Epithelial cell of proximal tubule (primary cell): Measurements from ENCODE around the gene ZW10. TPM values are rescaled to one million over a fixed set of nuclear protein-coding genes. Genes with fewer than 3 reads are reported as not detected.
"Not testable (repeated sequence)": the region's sequence is repeated elsewhere in the genome, so short reads cannot be mapped to it uniquely, and the experiment has no call there.

Source experiments
- DNase-seq: peaks from one replicate; pipeline ENCODE4 v3.0.0-alpha.2; 2011; ENCODE audit warnings: low read depth
- H3K4me3 ChIP-seq: 2 replicates; pipeline ENCODE4 v1.5.1; 2011; ENCODE audit warnings: low read depth, mild to moderate bottlenecking, low read length
- CTCF ChIP-seq: conservative IDR thresholded peaks from 2 replicates; pipeline ENCODE4 v1.5.1; 2012; ENCODE audit warnings: low read depth, mild to moderate bottlenecking, low read length
- total RNA-seq: library from RNA; depleted of rRNA; stranded (reverse); fragments of >200 nt; gene quantifications from 2 replicates; pipeline ENCODE4 v1.2.3, GENCODE V29; 2015

The ZW10 gene
- total RNA-seq, 1 donor from 2014 or later = 16.3 TPM

GRCh38 chr11:113781682-113782081, 8.2 kb upstream of the ZW10 start:
- no peak for DNase-seq

GRCh38 chr11:113779496-113779895, 6.0 kb upstream of the ZW10 start, which contains the start of gene CLDN25:
Gene CLDN25, plus strand, starts transcription at chr11:113779796. Its CDS starts 0 bp downstream, at chr11:113779796.
- no peak within 1 kb of the TSS for H3K4me3 ChIP-seq
- TF ChIP-seq CTCF = no peak
- no peak for DNase-seq

More at GRCh38 chr11:113781682-113782081, 8.2 kb upstream of the ZW10 start:
- no peak for TF ChIP-seq CTCF
- H3K4me3 ChIP-seq = no peak overlapping the region

- peak; percentile 52 for DNase-seq
- no peak for TF ChIP-seq CTCF
- no peak overlapping the region for H3K4me3 ChIP-seq
These were observed 4.8 kb upstream of the ZW10 start for GRCh38 chr11:113778111-113778910.

- peak overlapping the region; percentile 99 for H3K4me3 ChIP-seq
- no peak for TF ChIP-seq CTCF
- no peak for DNase-seq
These were observed 647 bp upstream of the ZW10 start for GRCh38 chr11:113774174-113774503.

GRCh38 chr11:113773092-113773415, 438 bp downstream of the ZW10 start:
- DNase-seq = peak; percentile 6
- no peak for TF ChIP-seq CTCF
- peak overlapping the region; percentile 99 for H3K4me3 ChIP-seq

- TF ChIP-seq CTCF = no peak
- no peak for DNase-seq
- no peak overlapping the region for H3K4me3 ChIP-seq
These were observed 1.5 kb downstream of the ZW10 start for GRCh38 chr11:113771964-113772363.

- DNase-seq = no peak
These were observed 8.8 kb downstream of the ZW10 start for GRCh38 chr11:113764527-113765219.

GRCh38 chr11:113763040-113763439, 10.5 kb downstream of the ZW10 start:
- DNase-seq, H3K4me3 ChIP-seq: not testable (repeated sequence)

More at GRCh38 chr11:113764527-113765219, 8.8 kb downstream of the ZW10 start:
- no peak for TF ChIP-seq CTCF
- H3K4me3 ChIP-seq = no peak overlapping the region
